Dedifferentiated amniotic fluid mesenchymal stem cell (primary cell): ENCODE measurements around the gene ARHGEF17.
"Not testable (repeated sequence)": the region's sequence is repeated elsewhere in the genome, so short reads cannot be mapped to it uniquely, and the experiment has no call there.

Experiments used
- DNase-seq: peaks from one replicate; pipeline ENCODE4 v3.0.0-alpha.2; 2016; ENCODE audit errors: extremely low spot score

Gene ARHGEF17

GRCh38 chr11:73308003-73308960 is at the start of gene ARHGEF17:
ARHGEF17 (plus strand) TSS chr11:73308276; CDS start chr11:73308639, 363 bp downstream.
- DNase-seq = peak; percentile 50

- no peak for DNase-seq
Observed at GRCh38 chr11:73259406-73260126, 48.5 kb upstream of the ARHGEF17 start.

DNA sequence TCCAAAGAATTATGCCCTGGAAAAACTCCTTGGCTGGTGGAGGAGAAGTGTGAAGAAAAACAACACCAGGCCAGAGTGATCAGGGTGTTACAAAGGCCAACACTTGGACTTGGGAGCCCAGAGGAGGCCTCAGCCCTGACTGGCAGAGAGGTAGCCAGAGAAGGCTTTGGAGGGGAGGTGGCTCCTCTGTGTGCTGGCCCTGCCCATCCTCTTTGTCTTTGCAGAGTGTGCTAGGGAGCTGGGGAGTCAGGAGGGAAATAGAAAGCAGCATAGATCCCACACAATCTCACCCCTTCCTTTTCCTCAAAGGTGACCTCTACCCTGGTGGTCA is 48.0 kb upstream of the ARHGEF17 start:
- DNase-seq = no peak

- DNase-seq = no peak
Observed at GRCh38 chr11:73262851-73263495, 45.1 kb upstream of the ARHGEF17 start.

- DNase-seq = no peak
Observed at GRCh38 chr11:73263640-73264039, 44.4 kb upstream of the ARHGEF17 start.

DNA sequence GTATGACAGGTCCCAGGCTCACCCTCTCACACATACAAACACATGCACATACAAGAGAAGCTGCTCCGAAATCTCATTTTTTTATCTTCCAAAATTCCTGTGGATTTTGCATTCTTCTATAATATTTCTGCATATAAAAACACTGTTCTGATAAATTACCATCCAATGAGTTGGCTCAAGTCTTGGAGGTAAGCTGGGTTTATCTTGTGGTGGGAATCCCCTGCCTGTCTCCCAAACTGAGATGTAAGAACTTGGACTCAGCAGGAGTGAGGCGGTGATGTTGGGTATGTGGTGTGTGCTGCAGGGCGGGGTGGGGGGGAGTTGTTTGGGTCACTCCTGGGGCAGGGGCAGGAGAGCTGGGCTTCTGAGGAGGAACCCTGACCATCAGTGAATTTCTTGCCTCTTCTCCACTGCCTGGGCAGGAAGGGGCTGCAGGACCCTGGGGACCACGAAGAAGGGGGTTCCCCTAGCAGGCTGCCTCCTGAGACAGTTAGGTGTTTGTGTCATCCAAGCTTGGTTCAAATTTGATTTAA is 42.7 kb upstream of the ARHGEF17 start:
- no peak for DNase-seq

DNA sequence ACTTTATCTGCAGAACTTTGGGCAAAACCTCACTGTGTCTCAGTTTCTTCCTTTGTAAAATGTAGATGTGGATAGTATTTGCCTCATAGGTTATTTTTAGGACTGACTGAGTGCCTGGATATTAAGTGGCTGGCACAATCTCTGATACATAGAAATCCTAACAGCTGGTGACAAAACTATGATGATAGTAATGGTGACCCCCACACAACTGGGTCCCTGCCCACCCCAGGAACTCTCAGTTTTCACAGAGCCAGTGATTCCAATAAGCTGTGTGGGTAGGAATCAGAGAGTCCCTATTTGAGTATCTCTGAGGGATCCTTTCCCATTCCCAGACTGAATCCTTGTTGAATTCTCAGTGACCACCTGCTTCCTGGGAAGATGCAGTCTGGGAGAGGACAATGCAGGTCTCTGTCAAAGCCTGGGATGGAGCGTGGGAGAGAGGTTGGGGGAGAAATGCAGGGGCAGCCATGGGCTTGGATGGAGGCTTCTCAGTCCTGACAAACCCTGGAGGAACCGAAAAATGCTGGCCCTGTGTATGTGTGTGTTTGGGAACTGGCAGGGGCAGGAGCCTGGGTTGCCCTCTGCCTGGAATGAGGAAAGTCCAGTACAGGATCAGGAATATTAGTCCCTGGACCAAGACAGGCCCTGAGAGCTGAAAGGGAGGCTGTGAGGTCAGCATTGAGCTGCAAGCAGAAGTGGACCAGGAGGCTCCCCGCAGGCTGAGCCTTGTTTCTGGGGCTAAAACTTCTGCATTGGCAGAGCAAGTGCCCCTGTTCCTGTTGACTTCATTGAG is 42.0 kb upstream of the ARHGEF17 start:
- no peak for DNase-seq

GRCh38 chr11:73266646-73267020 is 41.4 kb upstream of the ARHGEF17 start:
- DNase-seq = no peak

DNA sequence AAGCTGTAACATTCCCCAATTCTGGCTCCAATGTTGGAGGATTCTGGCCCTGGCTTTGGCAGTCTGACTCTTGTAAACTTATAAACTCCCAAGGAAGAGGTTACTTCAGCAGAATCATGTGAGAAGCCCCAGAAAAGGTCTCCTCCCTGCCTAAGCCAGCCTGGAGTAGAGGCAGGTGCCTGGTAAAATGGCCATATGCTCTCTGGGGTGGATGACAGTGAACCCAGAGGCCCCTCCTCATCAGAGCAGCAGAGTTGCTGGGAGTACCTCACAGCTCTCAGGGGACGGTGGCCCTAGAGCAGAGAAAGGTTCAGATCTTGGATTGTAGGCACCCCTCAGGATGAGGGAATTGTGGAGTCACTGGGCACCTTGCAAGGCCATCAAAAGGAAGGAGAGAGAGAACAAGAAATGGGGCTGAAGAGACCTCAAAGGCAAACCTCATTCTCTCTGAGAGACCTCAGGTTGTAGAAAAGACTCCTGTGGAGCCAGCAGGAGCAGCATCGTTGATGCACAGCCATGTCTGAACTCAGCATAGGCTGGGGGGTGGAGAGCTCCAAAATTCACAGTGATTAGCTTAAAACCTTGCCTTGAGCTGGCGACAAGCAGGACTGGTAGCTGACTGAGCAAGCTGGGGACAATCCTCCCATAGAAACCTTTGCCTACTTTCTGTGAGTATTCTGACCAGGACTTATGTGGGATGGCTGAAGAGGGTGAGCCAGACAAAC is 40.8 kb upstream of the ARHGEF17 start:
- no peak for DNase-seq

GRCh38 chr11:73267906-73268540 is 40.1 kb upstream of the ARHGEF17 start:
- DNase-seq = no peak

- no peak for DNase-seq
Observed at GRCh38 chr11:73268671-73269271, 39.3 kb upstream of the ARHGEF17 start.

GRCh38 chr11:73269459-73270015 is 38.5 kb upstream of the ARHGEF17 start:
- DNase-seq = no peak

- DNase-seq = no peak
Observed at GRCh38 chr11:73270016-73270854, 37.8 kb upstream of the ARHGEF17 start.

- no peak for DNase-seq
Observed at GRCh38 chr11:73270855-73271477, 37.1 kb upstream of the ARHGEF17 start.

GRCh38 chr11:73271478-73271865 is 36.6 kb upstream of the ARHGEF17 start:
- DNase-seq = not testable (repeated sequence)

GRCh38 chr11:73271936-73272679 is 36.0 kb upstream of the ARHGEF17 start, which contains the start of gene P2RY6:
P2RY6 (plus strand) TSS chr11:73272338; CDS start chr11:73296519, 24,181 bp downstream.
- peak; percentile 34 for DNase-seq

DNA sequence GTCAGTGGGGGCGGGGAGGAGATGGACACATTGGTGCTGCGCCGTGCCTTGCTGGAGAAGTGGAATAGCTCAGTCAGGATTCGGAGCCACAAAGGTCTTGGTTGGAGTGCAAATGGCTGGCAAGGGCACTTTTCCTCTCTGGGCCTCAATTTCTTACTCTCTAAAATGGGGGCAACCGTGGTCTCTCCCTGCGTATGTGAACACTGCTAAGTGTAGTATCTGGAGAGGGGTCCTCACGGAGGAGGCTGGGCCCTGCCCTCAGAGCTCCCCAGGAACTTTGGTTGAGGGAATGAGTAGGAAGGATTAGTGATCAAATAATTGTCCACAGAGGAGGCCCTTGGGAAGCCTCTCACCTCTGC is 35.4 kb upstream of the ARHGEF17 start:
- no peak for DNase-seq
